Mucosa of descending colon (tissue), 3 donors: Measurements from ENCODE around the gene MTAP. TPM values are rescaled to one million over a fixed set of nuclear protein-coding genes. Genes with fewer than 3 reads are reported as not detected.

Source experiments
- ATAC-seq: fragments of 200-7000 bp; cut with Tn5 transposase; one replicate; pipeline ENCODE4 v1.9.1; 2020; ENCODE audit warnings: mild to moderate bottlenecking, moderate library complexity
- DNase-seq, 3 donors: peaks; one replicate each; pipeline ENCODE4 v3.0.0-alpha.2; 2020
- H3K36me3 ChIP-seq: fragments of 200-600 bp; one replicate; pipeline ENCODE4 v1.8.0; 2021; ENCODE audit warnings: low read depth, mild to moderate bottlenecking
- H3K4me1 ChIP-seq: fragments of 200-600 bp; one replicate; pipeline ENCODE4 v1.8.0; 2021; ENCODE audit warnings: low read depth, mild to moderate bottlenecking
- H3K4me3 ChIP-seq: fragments of 200-600 bp; one replicate; pipeline ENCODE4 v1.8.0; 2021; ENCODE audit warnings: mild to moderate bottlenecking
- H3K9me3 ChIP-seq: fragments of 200-600 bp; one replicate; pipeline ENCODE4 v1.8.0; 2021; ENCODE audit warnings: mild to moderate bottlenecking
- intact Hi-C, 2 donors: fragments of 100-400 bp; cut with DNase I in 1 of 2; cut with micrococcal nuclease in 1 of 2; formaldehyde crosslinking; loops; one replicate each; pipeline versions ENCODE4 v1.11.0 to v1.11.1; 2022; cut with DNase I, micrococcal nuclease
- total RNA-seq, 3 donors: library from RNA; stranded (reverse); fragmentation: NEBNext Ultra II Directional in 2 of 3; extraction: Animal tissue kit (Norgen Biotek cat#: 25700) in 2 of 3; gene quantifications; one replicate each; pipeline versions ENCODE4 v1.2.1 to v1.2.4, GENCODE V29; 2021 to 2023
- TF ChIP-seq, protein P1 (sequence below): fragments of 200-600 bp; IDR thresholded peaks from one replicate; pipeline ENCODE4 v1.8.0; 2022; ENCODE audit warnings: antibody characterized with exemption, mild to moderate bottlenecking
- donor health status: DM: no; HTN: no; CAD: no; lungs with moderate emphysema.
- donor health status: DM: no; HTN: no; CAD: no.
- donor health status: DM: no; HTN: yes; CAD: no.

MTAP gene
- total RNA-seq, 3 donors from 2014 or later, result 28.6 to 42.7 (median 32.4) TPM

- ATAC-seq, result peak; percentile 65
- DNase-seq, result no peak
- Histone ChIP-seq H3K9me3 (peaks cover 15% of the 10 kb centered on the region), H3K4me1 (no peaks in the 10 kb centered on the region), H3K4me3 (no peak overlapping the region), H3K36me3 (no peaks in the 10 kb centered on the region)
- intact Hi-C loops, result no loop called here
- TF ChIP-seq, protein P1, sequence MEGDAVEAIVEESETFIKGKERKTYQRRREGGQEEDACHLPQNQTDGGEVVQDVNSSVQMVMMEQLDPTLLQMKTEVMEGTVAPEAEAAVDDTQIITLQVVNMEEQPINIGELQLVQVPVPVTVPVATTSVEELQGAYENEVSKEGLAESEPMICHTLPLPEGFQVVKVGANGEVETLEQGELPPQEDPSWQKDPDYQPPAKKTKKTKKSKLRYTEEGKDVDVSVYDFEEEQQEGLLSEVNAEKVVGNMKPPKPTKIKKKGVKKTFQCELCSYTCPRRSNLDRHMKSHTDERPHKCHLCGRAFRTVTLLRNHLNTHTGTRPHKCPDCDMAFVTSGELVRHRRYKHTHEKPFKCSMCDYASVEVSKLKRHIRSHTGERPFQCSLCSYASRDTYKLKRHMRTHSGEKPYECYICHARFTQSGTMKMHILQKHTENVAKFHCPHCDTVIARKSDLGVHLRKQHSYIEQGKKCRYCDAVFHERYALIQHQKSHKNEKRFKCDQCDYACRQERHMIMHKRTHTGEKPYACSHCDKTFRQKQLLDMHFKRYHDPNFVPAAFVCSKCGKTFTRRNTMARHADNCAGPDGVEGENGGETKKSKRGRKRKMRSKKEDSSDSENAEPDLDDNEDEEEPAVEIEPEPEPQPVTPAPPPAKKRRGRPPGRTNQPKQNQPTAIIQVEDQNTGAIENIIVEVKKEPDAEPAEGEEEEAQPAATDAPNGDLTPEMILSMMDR, result no peak
These were observed 50.3 kb downstream of the MTAP start for GRCh38 chr9:21852754-21853153.

GRCh38 chr9:21853414-21853813 lies 51.0 kb downstream of the MTAP start:
- DNase-seq (peak in 1 of 3 donors; percentile 10), ATAC-seq (peak; percentile 92)
- Histone ChIP-seq H3K36me3 (no peaks in the 10 kb centered on the region), H3K9me3 (peaks cover 8% of the 10 kb centered on the region), H3K4me1 (no peaks in the 10 kb centered on the region), H3K4me3 (no peak overlapping the region)
- intact Hi-C loops, result no loop called here
- TF ChIP-seq, protein P1, result no peak

DNA sequence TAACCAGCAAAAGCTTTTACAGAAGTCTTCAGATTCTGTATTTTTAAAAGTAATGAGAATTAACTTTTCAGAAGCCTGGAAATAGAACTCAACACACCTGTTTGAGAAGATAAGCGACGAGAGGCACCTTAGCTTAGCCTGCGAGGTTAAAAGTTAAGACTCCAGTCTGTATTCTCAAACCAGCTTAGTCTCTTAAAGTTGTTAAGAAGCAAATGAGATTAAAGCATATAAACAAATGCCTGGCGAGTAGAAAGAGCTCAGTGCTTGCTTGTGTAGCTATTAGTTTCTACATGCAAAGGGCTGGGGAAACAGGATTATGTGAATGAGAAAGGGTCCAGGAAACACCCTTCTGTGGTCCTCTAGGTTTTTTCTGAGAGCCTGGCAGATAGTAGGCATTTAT lies 51.7 kb downstream of the MTAP start:
- Histone ChIP-seq H3K4me1 (no peaks in the 10 kb centered on the region), H3K9me3 (peaks cover 1% of the 10 kb centered on the region), H3K4me3 (no peak overlapping the region), H3K36me3 (no peaks in the 10 kb centered on the region)
- TF ChIP-seq, protein P1, result no peak
- intact Hi-C loops, result no loop called here
- DNase-seq (no peak), ATAC-seq (no peak)

GRCh38 chr9:21854594-21854993 lies 52.2 kb downstream of the MTAP start:
- Histone ChIP-seq H3K4me1 (no peaks in the 10 kb centered on the region), H3K9me3 (no peaks in the 10 kb centered on the region), H3K4me3 (no peak overlapping the region), H3K36me3 (no peaks in the 10 kb centered on the region)
- TF ChIP-seq, protein P1, result no peak
- ATAC-seq (peak; percentile 75), DNase-seq (peak in 2 of 3 donors; percentile 25 to 57)
- intact Hi-C loops, result no loop called here

- TF ChIP-seq, protein P1, result no peak
- no peak for ATAC-seq
- Histone ChIP-seq H3K4me1 (no peaks in the 10 kb centered on the region), H3K4me3 (no peak overlapping the region), H3K36me3 (no peaks in the 10 kb centered on the region), H3K9me3 (no peaks in the 10 kb centered on the region)
- DNase-seq, result no peak
- intact Hi-C loops, result no loop called here
These were observed 54.1 kb downstream of the MTAP start for GRCh38 chr9:21856301-21857094.
